Hepatocyte (in vitro differentiated cells): Measurements from ENCODE around the gene DLEU7. TPM values are rescaled to one million over a fixed set of nuclear protein-coding genes. Genes with fewer than 3 reads are reported as not detected.

Source experiments
- DNase-seq: peaks from one replicate; pipeline ENCODE4 v3.0.0-alpha.2; 2016; ENCODE audit warnings: low spot score
- H2AFZ ChIP-seq: fragments of 200-600 bp; sonication (generic); 2 replicates; pipeline ENCODE4 v1.6.0; 2016; ENCODE audit warnings: antibody characterized with exemption, mild to moderate bottlenecking
- H3K27ac ChIP-seq: fragments of 200-600 bp; sonication (generic); 2 replicates; pipeline ENCODE4 v1.5.1; 2016; ENCODE audit warnings: mild to moderate bottlenecking
- H3K27me3 ChIP-seq: fragments of 200-600 bp; sonication (generic); 2 replicates; pipeline ENCODE4 v1.6.1; 2016
- H3K36me3 ChIP-seq: fragments of 200-600 bp; sonication (generic); replicated peaks from 2 replicates; pipeline ENCODE4 v1.5.1; 2016; ENCODE audit warnings: low read depth; ENCODE audit not compliant: insufficient read depth
- H3K4me1 ChIP-seq: fragments of 200-600 bp; sonication (generic); 2 replicates; pipeline ENCODE4 v1.5.1; 2016; ENCODE audit warnings: mild to moderate bottlenecking, moderate library complexity; ENCODE audit not compliant: insufficient read depth
- H3K4me2 ChIP-seq: fragments of 200-600 bp; sonication (generic); 2 replicates; pipeline ENCODE4 v1.6.0; 2016
- H3K4me3 ChIP-seq: fragments of 200-600 bp; sonication (generic); 2 replicates; pipeline ENCODE4 v1.5.1; 2016; ENCODE audit warnings: mild to moderate bottlenecking
- H3K79me2 ChIP-seq: fragments of 200-600 bp; sonication (generic); 2 replicates; pipeline ENCODE4 v1.6.0; 2017; ENCODE audit warnings: mild to moderate bottlenecking
- H3K9me2 ChIP-seq: fragments of 200-600 bp; sonication (generic); replicated peaks from 2 replicates; pipeline ENCODE4 v1.6.0; 2017; ENCODE audit warnings: mild to moderate bottlenecking; ENCODE audit not compliant: insufficient read depth
- H3K9me3 ChIP-seq: fragments of 200-600 bp; sonication (generic); 2 replicates; pipeline ENCODE4 v1.5.1; 2016; ENCODE audit warnings: low read depth, mild to moderate bottlenecking
- H4K20me1 ChIP-seq: fragments of 200-600 bp; sonication (generic); 2 replicates; pipeline ENCODE4 v1.6.0; 2016; ENCODE audit warnings: mild to moderate bottlenecking; ENCODE audit not compliant: insufficient read depth, poor library complexity, severe bottlenecking
- CTCF ChIP-seq: fragments of 200-600 bp; sonication (generic); IDR thresholded peaks from 2 replicates; pipeline ENCODE4 v1.5.1; 2016; ENCODE audit warnings: antibody characterized with exemption, mild to moderate bottlenecking; ENCODE audit not compliant: poor library complexity
- EZH2 ChIP-seq: fragments of 200-600 bp; sonication (generic); IDR thresholded peaks from 2 replicates; pipeline ENCODE4 v1.6.1; 2016; ENCODE audit warnings: antibody characterized with exemption, mild to moderate bottlenecking, borderline replicate concordance
- EZH2phosphoT487 ChIP-seq: fragments of 200-600 bp; sonication (generic); IDR thresholded peaks from one replicate; pipeline ENCODE4 v1.6.1; 2018; ENCODE audit warnings: antibody characterized with exemption, mild to moderate bottlenecking, low read depth, moderate library complexity; ENCODE audit not compliant: unreplicated experiment, severe bottlenecking
- WGBS: methylation state at CpG from one replicate; pipeline ENCODE4 v1.1.6; 2016; ENCODE audit warnings: low lambda C conversion rate; ENCODE audit errors: missing lambda C conversion rate; 5-methylcytosine and 5-hydroxymethylcytosine counted together
- polyA plus RNA-seq: library from polyadenylated mRNA; unstranded; fragments of >200 nt; fragmentation: Nextera tagmentation; extraction: Ambion mirVana; gene quantifications from 2 replicates; pipeline ENCODE4 v1.2.1, GENCODE V29; 2016
- total RNA-seq: library from RNA; depleted of rRNA; stranded (reverse); fragments of >200 nt; gene quantifications from 2 replicates; pipeline ENCODE4 v1.2.3, GENCODE V29; 2014

Gene DLEU7
- total and polyA plus RNA-seq, 2 experiments from 2014 or later = not detected

DNA sequence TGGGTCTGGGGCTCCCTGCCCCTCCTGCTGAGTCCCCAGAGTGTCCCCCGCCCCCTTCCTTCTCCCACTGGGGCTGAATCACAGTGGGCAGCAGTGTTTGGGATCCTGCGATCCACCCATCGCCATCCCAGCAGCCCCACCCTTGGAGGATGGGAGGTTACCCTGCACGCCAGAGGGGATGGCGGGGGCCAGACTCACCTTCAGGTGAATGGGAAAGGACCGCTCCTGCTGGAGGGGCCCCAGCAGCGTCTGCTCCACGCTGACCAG is 569 bp downstream of the DLEU7 start:
- TF ChIP-seq EZH2 = no peak
- no peak for TF ChIP-seq CTCF
- no peak for TF ChIP-seq EZH2phosphoT487
- Histone ChIP-seq H3K36me3 (no peaks in the 10 kb centered on the region), H3K9me2 (no peaks in the 10 kb centered on the region), H3K4me1 (no peaks in the 10 kb centered on the region), H2AFZ (peak overlapping the region; percentile 56), H3K4me2 (peak overlapping the region; percentile 96), H3K79me2 (no peaks in the 10 kb centered on the region), H3K4me3 (no peak overlapping the region), H3K27ac (no peak overlapping the region), H3K9me3 (no peaks in the 10 kb centered on the region), H4K20me1 (no peaks in the 10 kb centered on the region), H3K27me3 (peaks cover 38% of the 10 kb centered on the region)
- DNase-seq = no peak
- WGBS = 21% methylated on average over 7 of the region's 8 CpGs

GRCh38 chr13:50842251-50842989 is 1.1 kb downstream of the DLEU7 start:
- no peak overlapping the region for H2AFZ ChIP-seq
- peak overlapping the region; percentile 96 for H3K4me2 ChIP-seq
- no peaks in the 10 kb centered on the region for H3K9me2 ChIP-seq
- H3K9me3 ChIP-seq = no peaks in the 10 kb centered on the region
- H3K79me2 ChIP-seq = no peaks in the 10 kb centered on the region
- no peak for DNase-seq
- 65% methylated on average over 10 of the region's 10 CpGs for WGBS
- H3K36me3 ChIP-seq = no peaks in the 10 kb centered on the region
- peaks cover 38% of the 10 kb centered on the region for H3K27me3 ChIP-seq
- no peaks in the 10 kb centered on the region for H4K20me1 ChIP-seq
- H3K4me1 ChIP-seq = no peaks in the 10 kb centered on the region
- H3K27ac ChIP-seq = no peak overlapping the region
- TF ChIP-seq EZH2phosphoT487 (no peak), CTCF (no peak), EZH2 (no peak)
- H3K4me3 ChIP-seq = no peak overlapping the region

- Histone ChIP-seq H3K9me2 (no peaks in the 10 kb centered on the region), H3K4me2 (no peak overlapping the region), H3K27ac (no peak overlapping the region), H3K27me3 (peaks cover 38% of the 10 kb centered on the region), H3K4me1 (no peaks in the 10 kb centered on the region), H3K9me3 (no peaks in the 10 kb centered on the region), H3K79me2 (no peaks in the 10 kb centered on the region), H4K20me1 (no peaks in the 10 kb centered on the region), H3K36me3 (no peaks in the 10 kb centered on the region), H3K4me3 (no peak overlapping the region), H2AFZ (no peak overlapping the region)
- DNase-seq = no peak
- TF ChIP-seq EZH2 = no peak
- no peak for TF ChIP-seq CTCF
- TF ChIP-seq EZH2phosphoT487 = no peak
- 94% methylated on average over 7 of the region's 7 CpGs for WGBS
Observed at GRCh38 chr13:50841786-50842185, 1.7 kb downstream of the DLEU7 start.
